GM10847 (cell line): ENCODE data around the gene HDAC1.

Experiments
- POLR2A ChIP-seq: IDR thresholded peaks from 2 replicates; pipeline ENCODE4 v1.6.1; 2011; ENCODE audit not compliant: insufficient read length; ENCODE audit errors: extremely low read depth

HDAC1 gene

DNA sequence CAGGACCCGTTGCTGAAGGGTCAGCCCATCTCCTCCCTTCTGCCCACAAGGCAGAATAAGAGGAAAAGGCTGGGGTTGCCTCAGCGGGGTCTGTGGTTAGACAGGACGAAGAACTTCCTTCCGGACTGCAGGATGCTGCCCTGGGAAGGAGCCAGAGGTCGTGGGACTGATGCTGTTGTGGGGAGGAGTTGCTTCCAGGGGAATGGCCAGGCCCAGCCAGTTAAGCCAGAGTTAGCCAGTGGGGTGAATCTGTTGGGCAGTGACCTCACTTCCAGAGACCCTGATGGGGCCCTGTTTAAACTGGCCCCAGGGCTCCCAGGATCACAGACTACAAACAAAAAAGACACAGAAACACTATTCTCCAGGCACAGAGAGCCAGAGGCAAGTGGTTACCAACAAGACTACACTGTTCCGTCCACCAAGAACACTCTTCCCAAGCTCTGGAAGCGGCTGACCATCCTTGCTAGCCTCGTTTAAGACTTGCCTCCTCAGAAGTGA lies 57.4 kb downstream of the HDAC1 start:
- TF ChIP-seq POLR2A = no peak

DNA sequence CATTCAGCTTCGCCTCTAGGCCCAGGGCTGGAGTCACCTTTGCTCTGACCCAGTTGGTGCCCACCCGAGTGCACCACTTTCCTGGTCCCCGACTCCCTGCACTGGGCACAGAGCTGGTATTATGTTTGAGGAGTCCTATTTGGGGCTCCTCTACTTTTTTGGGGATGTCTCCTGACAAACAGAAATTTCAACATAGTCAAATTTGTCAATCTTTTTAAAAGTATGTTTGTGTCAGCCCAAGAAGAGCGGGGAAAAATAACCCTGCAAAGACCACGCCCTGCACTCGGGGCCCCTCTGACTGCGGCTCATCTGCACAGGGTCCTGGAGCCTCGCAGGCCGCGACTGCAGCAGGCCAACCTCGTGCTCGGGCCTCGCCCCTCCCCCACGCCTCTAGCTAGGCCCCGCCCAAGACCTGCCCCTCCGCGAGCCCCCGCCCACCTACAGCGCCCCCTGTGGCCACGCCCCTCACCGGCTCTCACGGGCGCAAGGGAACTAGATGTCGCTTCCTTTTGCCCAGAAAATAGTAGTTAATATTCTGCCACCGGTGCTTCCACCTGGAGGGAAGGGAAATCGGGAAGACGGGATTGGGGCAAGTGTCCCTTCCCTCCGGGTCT lies 59.0 kb downstream of the HDAC1 start:
- no peak for TF ChIP-seq POLR2A

DNA sequence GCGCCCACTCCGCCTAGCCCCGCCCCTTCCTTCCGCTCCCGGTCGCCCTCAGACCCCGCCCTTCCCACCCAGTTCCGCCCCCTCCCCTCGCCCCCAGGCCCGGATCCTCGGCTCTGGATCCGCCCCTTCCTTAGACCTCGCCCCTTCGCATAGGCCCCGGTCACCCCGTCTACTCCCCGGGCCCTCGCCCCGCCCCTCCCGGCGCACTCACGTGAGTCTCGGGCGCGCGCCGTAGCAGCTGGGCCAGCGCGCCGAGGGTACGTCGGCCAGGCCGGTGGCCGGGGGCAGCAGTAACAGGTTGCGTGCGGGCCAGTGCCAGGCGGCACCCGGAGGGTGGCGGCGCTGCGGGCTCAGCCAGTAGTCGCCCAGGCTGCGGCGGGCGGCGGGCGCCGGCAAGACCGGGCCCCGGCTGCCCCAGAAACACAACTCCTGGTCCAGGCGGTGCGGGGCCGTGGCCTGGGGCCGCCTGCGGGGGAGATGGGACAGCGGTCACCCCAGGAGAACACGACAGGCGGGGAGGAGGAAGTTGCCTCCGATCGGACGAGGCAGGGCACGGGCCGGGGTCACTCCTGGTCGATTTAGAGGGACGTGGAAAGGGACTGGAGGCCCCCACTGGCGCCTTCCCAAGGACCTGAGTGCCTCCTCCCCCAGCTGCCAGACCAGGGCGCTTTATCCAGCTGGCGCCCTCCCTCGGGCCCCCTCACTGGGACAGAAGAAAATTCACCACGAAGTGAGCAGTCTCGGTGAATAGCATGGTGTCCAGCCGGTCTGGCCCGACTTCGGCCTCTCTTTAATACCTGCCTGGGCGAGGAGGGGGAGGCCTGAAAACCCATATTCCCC lies 59.7 kb downstream of the HDAC1 start:
- TF ChIP-seq POLR2A = peak; percentile 66

DNA sequence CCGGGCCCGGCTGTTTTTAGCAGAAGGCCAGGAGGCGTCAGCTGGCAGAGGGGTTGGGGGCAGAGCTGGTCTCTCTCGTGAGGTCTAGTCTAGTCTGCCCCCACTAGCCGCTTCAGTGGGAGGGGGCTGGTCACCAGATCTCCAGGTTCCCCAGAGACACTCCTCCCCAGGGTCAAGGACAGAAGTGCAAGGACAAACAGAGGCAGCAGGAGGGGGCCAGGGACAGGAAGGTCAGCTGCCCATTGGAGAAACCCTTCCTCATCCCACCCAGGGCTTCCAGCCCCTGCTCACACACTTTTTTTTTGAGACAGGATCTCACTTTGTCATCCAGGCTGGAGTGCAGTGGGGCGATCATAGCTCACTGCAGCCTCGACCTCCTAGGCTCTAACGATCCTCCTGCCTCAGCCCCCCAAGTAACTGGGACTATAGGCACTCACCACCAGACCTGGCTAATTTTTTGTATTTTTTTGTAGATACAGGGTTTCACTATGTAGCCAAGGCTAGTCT lies 60.4 kb downstream of the HDAC1 start:
- TF ChIP-seq POLR2A = no peak

DNA sequence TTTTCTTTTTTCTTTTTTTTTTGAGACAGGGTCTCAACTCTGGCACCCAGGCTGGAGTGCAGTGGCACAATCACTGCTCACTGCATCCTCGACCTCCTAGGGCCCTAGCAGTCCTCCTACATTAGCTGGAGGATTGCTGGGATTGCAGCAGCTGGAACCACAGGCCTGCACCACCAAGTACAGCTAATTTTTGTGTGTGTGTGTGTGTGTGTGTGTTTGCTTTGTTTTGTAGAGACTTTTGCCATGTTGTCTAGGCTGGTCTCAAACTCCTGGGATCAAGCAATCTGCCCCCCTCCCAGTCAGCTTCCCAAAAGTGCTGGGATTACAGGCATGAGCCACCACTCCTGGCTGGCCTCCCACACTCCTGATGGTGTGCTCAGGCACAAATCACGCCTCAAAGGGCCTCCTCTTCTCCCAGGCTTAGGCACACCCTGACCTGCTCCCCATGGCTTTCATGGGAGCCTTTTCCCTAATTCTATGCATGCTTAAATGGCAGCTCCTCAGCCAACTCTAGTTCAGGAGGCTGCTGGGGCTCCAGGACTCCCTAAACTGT lies 61.0 kb downstream of the HDAC1 start:
- no peak for TF ChIP-seq POLR2A

DNA sequence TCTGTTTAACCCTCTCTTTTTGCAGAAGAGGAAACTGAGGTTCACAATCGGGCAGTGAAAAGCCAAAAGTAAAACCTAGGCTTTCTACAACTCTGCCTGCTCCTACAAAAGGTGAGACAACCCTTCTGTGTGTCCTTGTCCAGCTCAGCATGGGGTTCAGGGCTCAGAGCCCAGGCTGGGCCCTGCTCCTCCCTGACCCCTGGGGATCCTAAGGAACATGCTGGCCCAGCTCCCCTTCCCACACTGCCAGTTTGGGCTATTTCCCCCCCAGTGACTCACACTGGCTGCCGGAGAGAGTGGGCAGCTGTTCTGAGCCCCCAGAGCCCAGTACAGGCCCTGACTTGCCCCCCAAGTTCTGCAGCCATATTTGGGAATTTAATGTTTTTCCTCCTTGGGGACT lies 61.5 kb downstream of the HDAC1 start:
- TF ChIP-seq POLR2A = no peak

DNA sequence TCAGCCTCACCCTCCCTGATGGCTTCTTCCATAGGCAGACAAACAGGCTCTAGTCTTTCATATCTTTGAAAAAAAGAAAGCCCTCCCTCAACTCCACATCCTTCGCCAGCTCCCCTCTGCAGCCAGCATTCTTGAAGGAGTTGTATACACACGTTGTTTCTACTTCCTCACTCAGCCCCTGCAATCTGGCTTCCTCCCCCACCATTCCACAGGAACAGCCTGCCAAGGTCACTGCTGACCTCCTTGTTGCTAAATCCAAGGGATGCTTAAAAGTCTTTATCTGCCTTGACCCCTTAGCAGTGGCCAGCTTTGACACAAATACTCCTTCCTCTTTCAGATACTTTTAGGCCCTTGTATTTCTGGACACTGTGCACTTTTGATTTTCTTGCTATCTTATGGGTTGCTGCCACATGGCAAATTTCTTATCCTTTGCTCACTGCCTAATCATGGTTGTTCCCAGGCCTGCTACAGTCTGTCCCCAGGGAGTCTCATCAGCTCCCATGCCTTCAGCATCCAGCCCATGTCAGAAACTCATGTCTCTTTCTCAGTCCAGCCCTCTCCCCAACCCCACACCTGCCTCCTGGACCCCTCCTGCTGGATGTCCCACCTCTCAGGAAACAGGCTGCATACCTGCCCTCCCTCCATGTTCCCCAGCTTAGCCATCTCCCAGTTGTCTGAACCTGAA lies 62.1 kb downstream of the HDAC1 start:
- TF ChIP-seq POLR2A = no peak

DNA sequence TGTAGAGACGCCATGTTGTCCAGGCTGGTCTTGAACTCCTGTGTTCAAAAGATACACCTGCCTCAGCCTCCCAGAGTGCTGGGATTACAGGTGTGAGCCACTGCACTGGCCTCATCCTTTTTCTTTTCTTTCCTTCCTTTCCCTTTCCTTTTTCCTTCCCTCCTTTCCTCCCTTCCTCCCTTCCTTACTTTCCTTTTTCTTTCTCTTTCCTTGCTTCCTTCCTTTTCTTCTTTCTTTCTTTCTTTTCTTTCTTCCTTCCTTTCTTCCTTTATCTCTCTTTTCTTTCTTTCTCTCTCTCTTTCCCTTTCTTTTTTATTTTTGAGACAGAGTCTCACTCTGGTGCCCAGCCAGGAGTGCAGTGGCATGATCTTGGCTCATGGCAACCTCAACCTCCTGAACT lies 64.6 kb downstream of the HDAC1 start:
- no peak for TF ChIP-seq POLR2A

DNA sequence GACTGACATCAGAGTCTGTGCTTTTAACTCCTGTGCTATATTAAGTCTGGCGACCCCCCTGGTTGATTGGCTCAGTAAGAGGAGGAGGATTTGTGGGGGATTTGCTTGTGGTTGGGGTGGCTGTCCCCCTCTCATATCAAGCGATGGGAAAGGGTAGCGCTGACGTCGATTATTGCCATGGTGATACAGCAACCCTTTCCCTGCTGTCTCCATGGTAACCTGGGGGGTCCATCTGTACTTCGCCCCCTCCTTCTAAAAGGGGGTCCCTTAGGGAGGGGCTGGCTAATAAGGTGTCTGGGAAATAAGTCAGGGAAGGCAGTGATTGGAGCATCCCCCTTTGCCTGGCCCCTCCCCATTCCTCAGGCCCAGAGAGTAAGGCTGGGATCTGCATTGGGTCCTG lies 65.7 kb downstream of the HDAC1 start:
- TF ChIP-seq POLR2A = no peak

DNA sequence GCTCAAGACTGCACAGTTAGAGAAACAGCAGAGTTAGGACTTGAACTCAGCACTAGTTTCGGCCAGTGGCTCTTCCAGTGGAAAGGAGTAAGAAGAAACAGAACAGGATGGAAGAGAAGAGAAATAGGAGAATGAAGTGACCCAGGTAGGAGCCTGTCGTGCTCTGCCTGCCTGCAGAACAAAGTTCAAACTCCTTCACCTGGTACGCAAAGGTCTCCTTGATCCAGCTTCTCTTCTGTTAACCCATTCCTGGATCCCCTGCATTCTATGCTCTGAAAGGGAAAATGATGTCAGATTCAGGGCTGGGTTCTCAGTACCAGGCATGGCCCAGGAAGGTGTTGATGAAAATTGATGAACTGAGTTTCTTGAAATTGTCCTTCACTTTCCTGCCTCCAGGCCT lies 66.6 kb downstream of the HDAC1 start:
- no peak for TF ChIP-seq POLR2A

DNA sequence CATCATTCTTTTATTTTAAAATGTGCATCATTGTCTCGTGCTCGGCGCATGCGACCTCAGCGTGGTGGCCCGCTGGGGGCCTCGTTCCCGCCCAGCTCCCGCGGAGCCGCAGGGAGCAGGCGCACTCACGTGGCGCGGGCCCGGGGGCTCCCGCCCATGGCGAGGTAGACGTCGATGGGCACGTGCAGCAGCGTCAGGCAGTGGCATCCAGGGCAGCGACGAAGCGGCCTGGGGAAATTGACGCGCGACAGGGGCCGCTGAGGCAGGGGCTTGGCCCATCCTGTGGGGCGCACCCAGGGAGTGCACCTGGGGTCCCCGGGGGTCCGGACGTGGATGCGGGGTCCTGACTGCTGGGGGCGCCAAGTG lies 69.4 kb downstream of the HDAC1 start:
- no peak for TF ChIP-seq POLR2A

DNA sequence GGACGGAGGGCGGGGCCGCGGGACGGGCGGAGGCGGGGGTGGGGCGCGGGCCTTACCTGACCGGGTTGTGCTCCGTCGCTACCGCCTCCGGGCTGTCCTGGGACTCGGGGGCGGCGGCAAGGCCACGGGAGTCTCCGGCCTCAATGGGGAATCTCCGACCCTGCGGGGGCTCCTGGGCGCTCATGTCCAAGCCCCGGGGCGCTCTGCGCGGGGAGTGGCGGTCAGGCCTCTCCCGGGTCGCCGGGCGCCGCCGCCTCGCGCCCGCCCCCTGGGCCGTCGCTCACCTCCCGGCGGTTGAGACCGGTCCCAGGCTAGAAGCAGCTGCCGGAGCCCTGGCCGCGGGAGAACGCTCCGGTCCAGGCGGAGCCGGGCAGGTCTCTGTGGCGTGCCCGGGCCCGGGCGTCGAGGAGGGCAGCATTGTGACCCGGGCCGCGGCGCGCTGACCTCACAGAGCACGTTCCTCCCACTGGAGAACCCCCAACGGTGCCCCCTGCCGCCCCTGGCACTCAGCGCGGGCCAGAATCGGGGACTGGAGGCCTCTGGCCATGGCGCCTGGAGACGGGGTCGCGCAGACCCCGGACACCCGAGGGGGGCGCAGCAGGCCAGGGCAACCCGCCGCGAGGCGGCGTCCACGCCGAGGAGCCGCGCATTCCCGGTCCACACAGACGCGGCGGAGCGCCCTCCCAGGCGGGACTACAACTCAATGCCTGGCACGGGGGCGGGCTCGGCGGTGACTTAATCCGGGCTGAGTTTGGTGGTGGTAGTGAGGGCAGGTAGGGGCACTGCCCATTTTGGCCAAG lies 70.0 kb downstream of the HDAC1 start:
- TF ChIP-seq POLR2A = no peak

DNA sequence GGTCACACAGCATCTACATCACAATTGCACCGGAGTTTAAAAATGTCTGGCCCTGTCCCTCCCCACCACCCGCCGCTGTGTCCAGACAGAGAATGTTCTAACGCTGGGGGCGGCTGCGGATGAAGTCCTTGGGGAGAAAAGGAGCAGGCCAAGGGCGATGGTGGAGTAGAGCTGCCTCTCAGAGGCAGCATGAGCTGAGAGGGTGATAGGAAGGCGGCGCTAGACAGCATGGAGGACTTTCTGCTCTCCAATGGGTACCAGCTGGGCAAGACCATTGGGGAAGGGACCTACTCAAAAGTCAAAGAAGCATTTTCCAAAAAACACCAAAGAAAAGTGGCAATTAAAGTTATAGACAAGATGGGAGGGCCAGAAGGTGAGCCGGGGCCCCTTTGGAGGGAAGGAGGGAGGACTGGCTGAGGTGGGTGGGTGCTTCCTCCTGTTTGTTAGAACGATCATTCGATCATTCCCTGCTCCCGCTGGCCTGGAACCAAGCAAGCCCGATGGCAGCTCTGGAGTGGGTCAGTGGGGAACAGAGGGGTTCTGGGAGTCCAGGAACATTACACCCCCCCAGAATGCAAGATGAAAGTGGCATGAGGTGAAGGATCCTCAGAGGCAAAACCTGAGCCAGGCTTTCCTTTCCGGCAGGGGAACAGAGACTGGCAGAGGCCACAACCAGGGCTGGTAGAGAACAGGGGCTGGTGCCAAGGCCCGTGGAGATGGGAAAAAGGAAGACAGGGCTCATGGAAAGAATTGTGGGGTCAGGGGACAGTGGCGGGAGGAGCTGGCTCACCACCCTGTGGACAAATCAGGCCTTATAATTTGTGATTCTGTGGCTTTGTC lies 70.8 kb downstream of the HDAC1 start, which contains the start of the genes FAM229A and TSSK3:
Gene FAM229A, minus strand, starts transcription at position 12 of the 840 bp plus-strand sequence. CDS start 394 bp downstream, outside the sequence.
Gene TSSK3, plus strand, starts transcription at position 66 of the 840 bp plus-strand sequence. Its CDS starts 163 bp downstream, at position 229.
- TF ChIP-seq POLR2A = no peak

DNA sequence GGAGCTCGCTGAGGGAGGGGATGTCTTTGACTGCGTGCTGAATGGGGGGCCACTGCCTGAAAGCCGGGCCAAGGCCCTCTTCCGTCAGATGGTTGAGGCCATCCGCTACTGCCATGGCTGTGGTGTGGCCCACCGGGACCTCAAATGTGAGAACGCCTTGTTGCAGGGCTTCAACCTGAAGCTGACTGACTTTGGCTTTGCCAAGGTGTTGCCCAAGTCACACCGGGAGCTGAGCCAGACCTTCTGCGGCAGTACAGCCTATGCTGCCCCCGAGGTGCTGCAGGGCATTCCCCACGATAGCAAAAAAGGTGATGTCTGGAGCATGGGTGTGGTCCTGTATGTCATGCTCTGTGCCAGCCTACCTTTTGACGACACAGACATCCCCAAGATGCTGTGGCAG lies 71.8 kb downstream of the HDAC1 start:
- TF ChIP-seq POLR2A = no peak
